Neural cell (in vitro differentiated cells): ENCODE measurements around the gene SPATA46. TPM values are rescaled to one million over a fixed set of nuclear protein-coding genes. Genes with fewer than 3 reads are reported as not detected.

ENCODE experiments used
- H2AFZ ChIP-seq: fragments of 200-600, 300-800 bp; sonication (generic), shearing (Covaris generic); 2 replicates; pipeline ENCODE4 v1.6.0; 2014; ENCODE audit warnings: low read depth, mild to moderate bottlenecking, antibody characterized with exemption, low read length, moderate library complexity
- H3F3A ChIP-seq: fragments of 200-600 bp; shearing (Covaris generic); 2 replicates; pipeline ENCODE4 v1.6.1; 2016; ENCODE audit warnings: mild to moderate bottlenecking, moderate library complexity, mixed read lengths, antibody characterized with exemption, low read length; ENCODE audit not compliant: insufficient read depth, poor library complexity, severe bottlenecking
- H3K27ac ChIP-seq: fragments of 200-600, 300-800 bp; sonication (generic), shearing (Covaris generic); 2 replicates; pipeline ENCODE4 v1.5.1; 2014; ENCODE audit warnings: mild to moderate bottlenecking, low read length, moderate library complexity
- H3K27me3 ChIP-seq: fragments of 300-800, 200-600 bp; sonication (generic), shearing (Covaris generic); 2 replicates; pipeline ENCODE4 v1.6.0; 2014; ENCODE audit warnings: mild to moderate bottlenecking, low read depth, low read length, moderate library complexity; ENCODE audit not compliant: insufficient read depth
- H3K36me3 ChIP-seq: fragments of 300-800, 200-600 bp; sonication (generic), shearing (Covaris generic); 2 replicates; pipeline ENCODE4 v1.5.1; 2014; ENCODE audit warnings: mild to moderate bottlenecking, antibody characterized with exemption, low read length, moderate library complexity; ENCODE audit not compliant: insufficient read depth
- H3K4me2 ChIP-seq: fragments of 300-800, 200-600 bp; sonication (generic), shearing (Covaris generic); 2 replicates; pipeline ENCODE4 v1.6.0; 2014; ENCODE audit warnings: mild to moderate bottlenecking, low read length
- H3K4me3 ChIP-seq: fragments of 300-800, 200-600 bp; sonication (generic), shearing (Covaris generic); 2 replicates; pipeline ENCODE4 v1.5.1; 2014; ENCODE audit warnings: mild to moderate bottlenecking, low read length, moderate library complexity
- H3K79me2 ChIP-seq: fragments of 200-600 bp; shearing (Covaris generic); replicated peaks from 2 replicates; pipeline ENCODE4 v1.6.0; 2014; ENCODE audit warnings: mild to moderate bottlenecking, low read length, moderate library complexity; ENCODE audit not compliant: insufficient read depth
- H3K9ac ChIP-seq: fragments of 300-800, 200-600 bp; sonication (generic), shearing (Covaris generic); 2 replicates; pipeline ENCODE4 v1.6.1; 2016; ENCODE audit warnings: mild to moderate bottlenecking, low read length, mixed read lengths
- H3K9me2 ChIP-seq: fragments of 200-600 bp; shearing (Covaris generic); 2 replicates; pipeline ENCODE4 v1.6.1; 2016; ENCODE audit warnings: mild to moderate bottlenecking, low read length, mixed read lengths; ENCODE audit not compliant: insufficient read depth
- H3K9me3 ChIP-seq: fragments of 200-600, 300-800 bp; sonication (generic), shearing (Covaris generic); 2 replicates; pipeline ENCODE4 v1.6.1; 2016; ENCODE audit warnings: mild to moderate bottlenecking, mixed run types, low read length, moderate library complexity, mixed read lengths
- H4K20me1 ChIP-seq: fragments of 200-600 bp; shearing (Covaris generic); 2 replicates; pipeline ENCODE4 v1.6.1; 2016; ENCODE audit warnings: mild to moderate bottlenecking, mixed run types; ENCODE audit not compliant: insufficient read depth
- CTCF ChIP-seq: fragments of 450-650 bp; IDR thresholded peaks from 2 replicates; pipeline ENCODE4 v1.5.1; 2014; ENCODE audit warnings: antibody characterized with exemption, mild to moderate bottlenecking, moderate library complexity; ENCODE audit not compliant: poor library complexity, severe bottlenecking
- EP300 ChIP-seq: fragments of 450-650 bp; conservative IDR thresholded peaks from 2 replicates; pipeline ENCODE4 v1.6.1; 2014; ENCODE audit warnings: antibody characterized with exemption, mild to moderate bottlenecking, moderate library complexity; ENCODE audit not compliant: poor library complexity, severe bottlenecking
- EZH2 ChIP-seq: fragments of 200-600, 300-800 bp; shearing (Covaris generic), sonication (generic); IDR thresholded peaks from 2 replicates; pipeline ENCODE4 v1.6.1; 2014; ENCODE audit warnings: antibody characterized with exemption, low read length, borderline replicate concordance, mild to moderate bottlenecking; ENCODE audit not compliant: insufficient read depth, poor library complexity, severe bottlenecking
- MXI1 ChIP-seq: fragments of 450-650 bp; conservative IDR thresholded peaks from 2 replicates; pipeline ENCODE4 v1.6.1; 2014; ENCODE audit warnings: antibody characterized with exemption, mild to moderate bottlenecking; ENCODE audit not compliant: poor library complexity, severe bottlenecking
- POLR2AphosphoS5 ChIP-seq: IDR thresholded peaks from 2 replicates; pipeline ENCODE4 v1.6.1; 2012
- RAD21 ChIP-seq: fragments of 450-650 bp; conservative IDR thresholded peaks from 2 replicates; pipeline ENCODE4 v1.6.1; 2014; ENCODE audit warnings: antibody characterized with exemption, mild to moderate bottlenecking, moderate library complexity
- REST ChIP-seq: IDR thresholded peaks from 2 replicates; pipeline ENCODE4 v1.6.1; 2012; ENCODE audit warnings: borderline replicate concordance
- SMC3 ChIP-seq: fragments of 450-650 bp; conservative IDR thresholded peaks from 2 replicates; pipeline ENCODE4 v1.6.1; 2014; ENCODE audit warnings: antibody characterized with exemption, mild to moderate bottlenecking, moderate library complexity; ENCODE audit not compliant: poor library complexity
- TAF1 ChIP-seq: IDR thresholded peaks from 2 replicates; pipeline ENCODE4 v1.6.1; 2012; ENCODE audit warnings: low read depth
- polyA plus RNA-seq: library from polyadenylated mRNA; depleted of rRNA; stranded (reverse); fragments of >200 nt; gene quantifications from 2 replicates; pipeline ENCODE4 v1.2.3, GENCODE V29; 2014

The SPATA46 gene
- polyA plus RNA-seq, 1 donor from 2014 or later, result not detected

GRCh38 chr1:162373541-162374260 is 3.0 kb downstream of the SPATA46 start:
- Histone ChIP-seq H3F3A (no peaks in the 10 kb centered on the region), H2AFZ (no peak overlapping the region), H3K4me2 (no peak overlapping the region), H3K9ac (no peak overlapping the region), H3K27ac (no peak overlapping the region), H3K9me2 (no peaks in the 10 kb centered on the region), H3K27me3 (no peaks in the 10 kb centered on the region), H3K79me2 (no peaks in the 10 kb centered on the region), H4K20me1 (no peaks in the 10 kb centered on the region), H3K9me3 (no peaks in the 10 kb centered on the region), H3K36me3 (no peaks in the 10 kb centered on the region), H3K4me3 (no peak overlapping the region)
- no peak for TF ChIP-seq POLR2AphosphoS5
- no peak for TF ChIP-seq RAD21
- no peak for TF ChIP-seq MXI1
- TF ChIP-seq CTCF, result no peak
- no peak for TF ChIP-seq EP300
- TF ChIP-seq REST, result no peak
- TF ChIP-seq EZH2, result no peak
- no peak for TF ChIP-seq SMC3
- TF ChIP-seq TAF1, result no peak

GRCh38 chr1:162373072-162373427 is 3.6 kb downstream of the SPATA46 start:
- Histone ChIP-seq H4K20me1 (no peaks in the 10 kb centered on the region), H3K36me3 (no peaks in the 10 kb centered on the region), H3K4me3 (no peak overlapping the region), H2AFZ (no peak overlapping the region), H3K27ac (no peak overlapping the region), H3K79me2 (no peaks in the 10 kb centered on the region), H3K9me3 (no peaks in the 10 kb centered on the region), H3K9me2 (no peaks in the 10 kb centered on the region), H3K27me3 (no peaks in the 10 kb centered on the region), H3K4me2 (no peak overlapping the region), H3F3A (no peaks in the 10 kb centered on the region), H3K9ac (no peak overlapping the region)
- no peak for TF ChIP-seq POLR2AphosphoS5
- TF ChIP-seq SMC3, result no peak
- no peak for TF ChIP-seq MXI1
- TF ChIP-seq EZH2, result no peak
- TF ChIP-seq TAF1, result no peak
- no peak for TF ChIP-seq CTCF
- no peak for TF ChIP-seq EP300
- no peak for TF ChIP-seq RAD21
- TF ChIP-seq REST, result no peak
